Adrenal gland (tissue), 5 donors: ENCODE results near the gene FAM219B.

Experiments
- POLR2A ChIP-seq, 2 donors: fragments of 450-650 bp; IDR thresholded peaks; one replicate each; pipeline ENCODE4 v1.6.1; 2017; ENCODE audit warnings: antibody characterized with exemption in 2 of 2, mild to moderate bottlenecking in 2 of 2, moderate library complexity in 1 of 2
- TF ChIP-seq, protein P1 (sequence below), 6 experiments: fragments of 450-650 bp in 4 of 6; fragments of 200-600 bp in 2 of 6; sonication (generic) in 1 of 6; IDR thresholded peaks; 1 replicate in 5 of 6; 2 replicates in 1 of 6; pipeline versions ENCODE4 v1.5.1 to v1.8.0; 2016 to 2021; ENCODE audit warnings: antibody characterized with exemption in 6 of 6, mild to moderate bottlenecking in 2 of 6, moderate library complexity in 1 of 6
- donor health status: DM: no; HTN: no; CAD: no.

DNA sequence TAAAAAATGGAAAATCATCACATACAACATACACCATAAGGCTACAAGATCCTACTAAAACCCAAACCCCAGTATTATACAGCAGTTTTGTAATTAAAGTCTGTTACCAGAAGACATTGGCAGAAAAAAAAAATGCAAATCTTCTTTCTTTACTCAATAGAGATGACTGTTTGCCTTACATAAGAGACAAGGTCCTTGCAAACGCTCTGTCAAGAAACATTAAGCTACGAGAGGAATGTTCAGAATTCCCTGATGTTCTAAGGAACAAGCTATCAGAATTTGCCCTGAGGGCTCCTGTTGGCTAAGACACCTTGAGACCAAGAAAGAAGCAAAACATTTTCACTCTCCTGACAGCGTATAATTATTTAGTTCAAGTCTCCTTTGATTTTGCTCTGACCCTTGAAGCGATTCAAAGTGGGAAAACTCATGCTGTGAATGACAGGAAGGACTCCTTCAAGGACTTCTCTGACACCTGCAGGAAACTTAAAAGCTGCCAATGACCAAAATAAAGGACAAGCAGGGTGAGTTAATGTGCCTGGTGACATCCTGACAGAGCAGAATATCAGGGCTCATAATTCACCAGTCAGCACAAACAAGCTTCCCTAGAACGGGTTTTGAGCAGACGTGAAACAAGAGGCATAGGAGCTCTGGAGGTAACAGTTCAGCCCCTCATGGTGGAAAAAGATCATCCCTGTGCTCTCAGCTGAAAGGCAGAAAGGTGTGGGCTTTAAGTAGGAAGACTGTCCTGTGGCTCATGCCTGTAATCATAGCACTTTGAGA, 36.0 kb downstream of the FAM219B start:
- TF ChIP-seq, protein P1, sequence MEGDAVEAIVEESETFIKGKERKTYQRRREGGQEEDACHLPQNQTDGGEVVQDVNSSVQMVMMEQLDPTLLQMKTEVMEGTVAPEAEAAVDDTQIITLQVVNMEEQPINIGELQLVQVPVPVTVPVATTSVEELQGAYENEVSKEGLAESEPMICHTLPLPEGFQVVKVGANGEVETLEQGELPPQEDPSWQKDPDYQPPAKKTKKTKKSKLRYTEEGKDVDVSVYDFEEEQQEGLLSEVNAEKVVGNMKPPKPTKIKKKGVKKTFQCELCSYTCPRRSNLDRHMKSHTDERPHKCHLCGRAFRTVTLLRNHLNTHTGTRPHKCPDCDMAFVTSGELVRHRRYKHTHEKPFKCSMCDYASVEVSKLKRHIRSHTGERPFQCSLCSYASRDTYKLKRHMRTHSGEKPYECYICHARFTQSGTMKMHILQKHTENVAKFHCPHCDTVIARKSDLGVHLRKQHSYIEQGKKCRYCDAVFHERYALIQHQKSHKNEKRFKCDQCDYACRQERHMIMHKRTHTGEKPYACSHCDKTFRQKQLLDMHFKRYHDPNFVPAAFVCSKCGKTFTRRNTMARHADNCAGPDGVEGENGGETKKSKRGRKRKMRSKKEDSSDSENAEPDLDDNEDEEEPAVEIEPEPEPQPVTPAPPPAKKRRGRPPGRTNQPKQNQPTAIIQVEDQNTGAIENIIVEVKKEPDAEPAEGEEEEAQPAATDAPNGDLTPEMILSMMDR (IDR thresholded peaks at IDR 0.05): no peak
- TF ChIP-seq POLR2A (IDR thresholded peaks at IDR 0.05): no peak
